Mesenchymal stem cell (in vitro differentiated cells and primary cell): ENCODE data around the gene LEMD3.
A peak's percentile ranks its signal among the peaks of the same experiment; 100 is the strongest.

Experiments used
- DNase-seq: peaks from one replicate; pipeline ENCODE4 v3.0.0-alpha.2; 2013
- H2AFZ ChIP-seq: one replicate; pipeline ENCODE4 v1.6.1; 2013; ENCODE audit warnings: low read depth, mild to moderate bottlenecking, control low read depth, inconsistent platforms, low read length, moderate library complexity
- H2AK5ac ChIP-seq: 2 replicates; pipeline ENCODE4 v1.6.1; 2013; ENCODE audit warnings: low read length, moderate library complexity, mild to moderate bottlenecking, inconsistent platforms; ENCODE audit not compliant: severe bottlenecking
- H2BK120ac ChIP-seq: one replicate; pipeline ENCODE4 v1.6.1; 2013; ENCODE audit warnings: low read depth, mild to moderate bottlenecking, inconsistent platforms, low read length, moderate library complexity
- H2BK12ac ChIP-seq, 2 experiments: one replicate each; pipeline ENCODE4 v1.6.1; 2013; ENCODE audit warnings: inconsistent platforms in 2 of 2, low read length in 2 of 2, mild to moderate bottlenecking in 2 of 2, moderate library complexity in 2 of 2, control low read depth in 1 of 2
- H2BK15ac ChIP-seq: one replicate; pipeline ENCODE4 v1.6.1; 2013; ENCODE audit warnings: mild to moderate bottlenecking, low read depth, inconsistent platforms; ENCODE audit not compliant: poor library complexity, severe bottlenecking
- H2BK5ac ChIP-seq: 2 replicates; pipeline ENCODE4 v1.6.1; 2013; ENCODE audit warnings: low read depth, mild to moderate bottlenecking, low read length, control low read depth, inconsistent platforms; ENCODE audit not compliant: poor library complexity, severe bottlenecking
- H3K14ac ChIP-seq, 2 experiments: one replicate each; pipeline ENCODE4 v1.6.1; 2013; ENCODE audit warnings: inconsistent platforms in 2 of 2, low read length in 2 of 2, control low read depth in 1 of 2, mild to moderate bottlenecking in 1 of 2, moderate library complexity in 1 of 2
- H3K18ac ChIP-seq, 2 experiments: one replicate each; pipeline ENCODE4 v1.6.1; 2013; ENCODE audit warnings: inconsistent platforms in 2 of 2, low read length in 2 of 2, control low read depth in 1 of 2, low read depth in 1 of 2, mild to moderate bottlenecking in 1 of 2
- H3K23ac ChIP-seq, 2 experiments: one replicate each; pipeline ENCODE4 v1.6.1; 2013; ENCODE audit warnings: inconsistent platforms in 2 of 2, low read length in 2 of 2, mild to moderate bottlenecking in 2 of 2, moderate library complexity in 2 of 2, control low read depth in 1 of 2
- H3K27ac ChIP-seq: 2 replicates; pipeline ENCODE4 v1.5.1; 2013; ENCODE audit warnings: mild to moderate bottlenecking, moderate library complexity, low read length, control low read depth, inconsistent platforms; ENCODE audit not compliant: poor library complexity, severe bottlenecking
- H3K27me3 ChIP-seq, 2 experiments: 2 replicates each; pipeline versions ENCODE4 v1.6.1 to v1.7.0; 2013; ENCODE audit warnings: low read length in 2 of 2, mild to moderate bottlenecking in 2 of 2, moderate library complexity in 2 of 2, control low read depth in 1 of 2, inconsistent platforms in 1 of 2; ENCODE audit not compliant: control insufficient read depth in 1 of 2, insufficient read depth in 1 of 2
- H3K36me3 ChIP-seq, 2 experiments: 2 replicates each; pipeline versions ENCODE4 v1.6.1 to v1.7.0; 2013; ENCODE audit warnings: low read length in 2 of 2, control low read depth in 1 of 2, inconsistent platforms in 1 of 2, low read depth in 1 of 2, mild to moderate bottlenecking in 1 of 2; ENCODE audit not compliant: insufficient read depth in 2 of 2, control insufficient read depth in 1 of 2
- H3K4ac ChIP-seq, 2 experiments: one replicate each; pipeline ENCODE4 v1.6.1; 2013; ENCODE audit warnings: inconsistent platforms in 2 of 2, low read length in 2 of 2, mild to moderate bottlenecking in 2 of 2, moderate library complexity in 2 of 2, control low read depth in 1 of 2, low read depth in 1 of 2
- H3K4me1 ChIP-seq: 2 replicates; pipeline ENCODE4 v1.6.1; 2013; ENCODE audit warnings: low read depth, low read length, control low read depth; ENCODE audit not compliant: control insufficient read depth, insufficient read depth
- H3K4me2 ChIP-seq: 2 replicates; pipeline ENCODE4 v1.6.1; 2013; ENCODE audit warnings: low read length, mild to moderate bottlenecking, inconsistent platforms; ENCODE audit not compliant: poor library complexity, severe bottlenecking
- H3K4me3 ChIP-seq, 2 experiments: 2 replicates each; pipeline versions ENCODE4 v1.5.1 to v1.7.0; 2013; ENCODE audit warnings: low read length in 2 of 2, mild to moderate bottlenecking in 2 of 2, control low read depth in 1 of 2, low read depth in 1 of 2; ENCODE audit not compliant: insufficient read depth in 1 of 2
- H3K79me1 ChIP-seq: replicated peaks from 2 replicates; pipeline ENCODE4 v1.6.1; 2013; ENCODE audit warnings: mild to moderate bottlenecking, control low read depth, low read length, inconsistent platforms; ENCODE audit not compliant: poor library complexity, severe bottlenecking
- H3K9ac ChIP-seq: 2 replicates; pipeline ENCODE4 v1.7.0; 2013; ENCODE audit warnings: mild to moderate bottlenecking, low read length, moderate library complexity
- H3K9me3 ChIP-seq: 2 replicates; pipeline ENCODE4 v1.7.0; 2013; ENCODE audit warnings: mild to moderate bottlenecking, low read length; ENCODE audit not compliant: control insufficient read depth
- H4K8ac ChIP-seq: one replicate; pipeline ENCODE4 v1.6.1; 2013; ENCODE audit warnings: inconsistent platforms, mild to moderate bottlenecking, low read length, moderate library complexity
- H4K91ac ChIP-seq: one replicate; pipeline ENCODE4 v1.6.1; 2013; ENCODE audit warnings: mild to moderate bottlenecking, low read length, inconsistent platforms
- WGBS: methylation state at CpG from one replicate; pipeline ENCODE4 v1.1.7; 2013; ENCODE audit warnings: mixed read lengths; 5-methylcytosine and 5-hydroxymethylcytosine counted together

Gene LEMD3

DNA sequence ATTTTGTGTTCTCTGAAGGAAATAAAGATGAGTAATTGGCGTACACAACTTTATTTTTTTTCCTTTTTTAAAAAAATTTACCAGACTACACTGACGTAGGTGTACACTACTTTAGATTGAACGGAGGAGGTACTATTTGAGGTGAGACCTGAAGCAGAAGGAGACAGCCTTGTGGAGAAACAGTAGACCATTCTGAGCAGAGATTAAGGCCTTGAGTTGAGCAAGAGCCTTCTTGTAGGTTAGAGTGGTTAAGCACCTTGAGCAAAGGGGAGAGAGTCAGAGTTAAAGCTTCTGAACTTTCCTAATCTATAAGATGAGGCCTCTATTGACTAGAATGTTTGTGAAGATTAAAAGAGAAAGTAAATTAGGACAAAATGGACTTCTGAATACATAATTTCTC is 2.5 kb downstream of the LEMD3 start:
- no peak overlapping the region for H3K23ac ChIP-seq
- 93% methylated on average over 2 of the region's 3 CpGs for whole genome bisulfite sequencing
- no peak overlapping the region for H3K4ac ChIP-seq
- H2AK5ac ChIP-seq, result no peak overlapping the region
- H2BK5ac ChIP-seq, result no peak overlapping the region
- H2AFZ ChIP-seq, result no peak overlapping the region
- H3K9ac ChIP-seq, result peak overlapping the region; percentile 21
- H2BK15ac ChIP-seq, result no peak overlapping the region
- no peak overlapping the region for H2BK120ac ChIP-seq
- DNase-seq, result peak; percentile 24
- H3K4me1 ChIP-seq, result peaks cover 5% of the 10 kb centered on the region
- H3K4me2 ChIP-seq, result peak overlapping the region; percentile 68
- H3K18ac ChIP-seq, result no peak overlapping the region
- H2BK12ac ChIP-seq, result no peak overlapping the region
- H3K4me3 ChIP-seq, result peak overlapping the region in 1 of 2 experiments; percentile 88
- no peak overlapping the region for H3K27ac ChIP-seq
- H4K8ac ChIP-seq, result no peak overlapping the region
- no peaks in the 10 kb centered on the region for H3K79me1 ChIP-seq
- H3K9me3 ChIP-seq, result no peaks in the 10 kb centered on the region
- no peak overlapping the region for H4K91ac ChIP-seq
- H3K27me3 ChIP-seq, result no peaks in the 10 kb centered on the region
- H3K14ac ChIP-seq, result no peak overlapping the region
- H3K36me3 ChIP-seq, result peaks cover 0 to 19% of the 10 kb centered on the region in 2 experiments

DNA sequence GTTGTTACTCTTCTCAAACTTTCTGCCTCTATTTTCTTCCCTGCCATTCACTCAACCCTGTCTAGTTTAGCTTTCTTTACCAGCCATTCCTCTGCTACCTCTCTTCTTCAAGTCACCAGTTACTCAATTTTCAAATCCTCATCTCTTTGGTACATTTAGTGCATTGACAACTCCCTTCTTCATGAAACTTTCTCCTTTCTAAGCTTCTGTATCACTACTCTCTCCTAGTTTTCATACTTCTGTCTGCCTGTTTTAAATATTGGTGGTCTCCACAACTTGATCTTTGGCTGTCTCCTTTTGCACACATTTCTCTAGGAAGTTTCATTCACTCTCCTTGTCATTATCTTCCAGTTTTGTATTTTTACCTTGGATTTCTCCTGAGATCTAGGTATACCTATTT is 6.0 kb downstream of the LEMD3 start:
- Histone ChIP-seq H2BK120ac (no peak overlapping the region), H2AK5ac (no peak overlapping the region), H3K4ac (no peak overlapping the region), H3K14ac (no peak overlapping the region), H2AFZ (no peak overlapping the region), H4K8ac (no peak overlapping the region), H3K4me1 (peaks cover 1% of the 10 kb centered on the region), H3K27me3 (no peaks in the 10 kb centered on the region), H3K36me3 (peaks cover 0 to 28% of the 10 kb centered on the region in 2 experiments), H2BK15ac (no peak overlapping the region), H4K91ac (no peak overlapping the region), H3K4me3 (no peak overlapping the region), H2BK12ac (no peak overlapping the region), H3K27ac (no peak overlapping the region), H2BK5ac (no peak overlapping the region), H3K9me3 (no peaks in the 10 kb centered on the region), H3K79me1 (peaks cover 7% of the 10 kb centered on the region), H3K9ac (no peak overlapping the region), H3K4me2 (no peak overlapping the region), H3K23ac (no peak overlapping the region), H3K18ac (no peak overlapping the region)
- DNase-seq, result no peak

GRCh38 chr12:65182012-65182739 is 12.8 kb downstream of the LEMD3 start:
- H2AK5ac ChIP-seq, result no peak overlapping the region
- no peak overlapping the region for H3K23ac ChIP-seq
- H4K91ac ChIP-seq, result no peak overlapping the region
- H3K9ac ChIP-seq, result no peak overlapping the region
- H2BK120ac ChIP-seq, result no peak overlapping the region
- no peak overlapping the region for H2BK12ac ChIP-seq
- no peak for DNase-seq
- no peak overlapping the region for H4K8ac ChIP-seq
- WGBS, result 100% methylated on average over 2 of the region's 3 CpGs
- peaks cover 0 to 6% of the 10 kb centered on the region in 2 experiments for H3K36me3 ChIP-seq
- no peak overlapping the region for H3K4ac ChIP-seq
- H3K27me3 ChIP-seq, result no peaks in the 10 kb centered on the region
- no peak overlapping the region for H3K27ac ChIP-seq
- H3K4me3 ChIP-seq, result no peak overlapping the region
- H2BK5ac ChIP-seq, result no peak overlapping the region
- H2BK15ac ChIP-seq, result no peak overlapping the region
- H3K79me1 ChIP-seq, result peaks cover 12% of the 10 kb centered on the region
- no peaks in the 10 kb centered on the region for H3K4me1 ChIP-seq
- H3K4me2 ChIP-seq, result no peak overlapping the region
- H2AFZ ChIP-seq, result no peak overlapping the region
- H3K18ac ChIP-seq, result no peak overlapping the region
- H3K14ac ChIP-seq, result no peak overlapping the region
- H3K9me3 ChIP-seq, result no peaks in the 10 kb centered on the region

DNA sequence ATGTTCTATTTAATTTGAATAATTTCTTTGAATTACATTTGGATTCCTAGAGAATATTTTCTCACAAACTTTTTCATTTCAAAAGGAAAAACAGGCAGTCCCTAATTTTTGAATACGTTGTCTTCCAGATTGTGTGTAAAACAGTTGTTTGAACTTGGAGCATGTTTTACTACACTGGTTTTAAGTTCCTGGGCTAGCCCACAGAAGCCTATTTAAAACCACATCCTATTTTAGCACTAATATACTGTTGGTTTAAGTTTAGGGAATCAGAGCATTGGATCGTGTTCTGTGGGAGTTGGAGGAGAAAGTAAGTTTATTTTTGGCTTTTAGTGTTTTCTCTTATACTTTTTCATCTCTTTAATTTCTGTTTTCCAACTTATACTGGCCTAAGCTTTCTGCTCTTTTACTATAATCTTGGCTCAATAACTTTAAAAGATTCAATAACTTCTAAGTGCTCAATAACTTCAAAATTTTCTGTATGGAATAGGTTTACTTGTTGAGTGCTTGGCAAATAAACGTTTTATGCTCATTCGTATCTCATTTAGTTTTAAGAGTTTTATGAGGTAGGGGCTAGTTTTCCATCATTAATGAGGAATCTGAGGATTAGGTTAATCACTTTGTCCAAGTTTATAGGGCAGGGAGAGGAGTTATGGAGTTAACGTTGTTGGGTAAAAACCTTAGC is 14.9 kb downstream of the LEMD3 start:
- H3K36me3 ChIP-seq, result no peaks in the 10 kb centered on the region
- no peak overlapping the region for H2BK5ac ChIP-seq
- H3K79me1 ChIP-seq, result peaks cover 11% of the 10 kb centered on the region
- H3K4me1 ChIP-seq, result no peaks in the 10 kb centered on the region
- no peak overlapping the region for H2BK12ac ChIP-seq
- no peak overlapping the region for H2BK120ac ChIP-seq
- DNase-seq, result no peak
- H3K9me3 ChIP-seq, result no peaks in the 10 kb centered on the region
- no peak overlapping the region for H2AFZ ChIP-seq
- no peak overlapping the region for H4K8ac ChIP-seq
- H2BK15ac ChIP-seq, result no peak overlapping the region
- no peak overlapping the region for H3K23ac ChIP-seq
- no peak overlapping the region for H3K18ac ChIP-seq
- H3K14ac ChIP-seq, result no peak overlapping the region
- no peak overlapping the region for H3K4me2 ChIP-seq
- H4K91ac ChIP-seq, result no peak overlapping the region
- no peak overlapping the region for H2AK5ac ChIP-seq
- no peak overlapping the region for H3K4me3 ChIP-seq
- no peak overlapping the region for H3K4ac ChIP-seq
- WGBS, result 75% methylated on average over 3 of the region's 5 CpGs
- no peaks in the 10 kb centered on the region for H3K27me3 ChIP-seq
- H3K27ac ChIP-seq, result no peak overlapping the region
- H3K9ac ChIP-seq, result no peak overlapping the region
